CD14-positive monocyte (primary cell): ENCODE results near the gene MCRIP1. TPM values are rescaled to one million over a fixed set of nuclear protein-coding genes. Genes with fewer than 3 reads are reported as not detected.
A peak's percentile ranks its signal among the peaks of the same experiment; 100 is the strongest.

Source experiments
- DNase-seq, 3 donors: peaks; one replicate each; pipeline ENCODE4 v3.0.0-alpha.2; 2011 to 2022
- H2AFZ ChIP-seq: 2 replicates; pipeline ENCODE4 v1.6.0; 2012; ENCODE audit warnings: mild to moderate bottlenecking, low read depth, low read length, inconsistent platforms; ENCODE audit not compliant: insufficient read depth, poor library complexity, severe bottlenecking
- H3K27ac ChIP-seq, 2 donors: 1 replicate in 1 of 2; 2 replicates in 1 of 2; pipeline ENCODE4 v1.5.1; 2012 to 2013; ENCODE audit warnings: low read length in 2 of 2, control low read depth in 1 of 2, inconsistent platforms in 1 of 2, low read depth in 1 of 2, mild to moderate bottlenecking in 1 of 2
- H3K27me3 ChIP-seq, 2 donors: one replicate each; pipeline versions ENCODE4 v1.6.0 to v1.6.1; 2011 to 2013; ENCODE audit warnings: low read length in 2 of 2; ENCODE audit not compliant: control insufficient read depth in 2 of 2, insufficient read depth in 2 of 2
- H3K36me3 ChIP-seq, 2 donors: replicated peaks in 1 of 2; 1 replicate in 1 of 2; 2 replicates in 1 of 2; pipeline versions ENCODE4 v1.5.1 to v1.6.1; 2012 to 2013; ENCODE audit warnings: low read length in 2 of 2, control low read depth in 1 of 2, inconsistent platforms in 1 of 2, mild to moderate bottlenecking in 1 of 2; ENCODE audit not compliant: insufficient read depth in 2 of 2, control insufficient read depth in 1 of 2
- H3K4me1 ChIP-seq, 2 donors: 1 replicate in 1 of 2; 2 replicates in 1 of 2; pipeline versions ENCODE4 v1.5.1 to v1.6.1; 2012 to 2013; ENCODE audit warnings: low read length in 2 of 2, control low read depth in 1 of 2, inconsistent platforms in 1 of 2, mild to moderate bottlenecking in 1 of 2, moderate library complexity in 1 of 2; ENCODE audit not compliant: insufficient read depth in 2 of 2, control insufficient read depth in 1 of 2
- H3K4me2 ChIP-seq: replicated peaks from 2 replicates; pipeline ENCODE3; 2012; ENCODE audit warnings: low read length, moderate library complexity, mild to moderate bottlenecking; ENCODE audit not compliant: poor library complexity, severe bottlenecking; ENCODE audit errors: extremely low read depth
- H3K4me3 ChIP-seq, 3 experiments: fragments of 200-600 bp in 1 of 3; sonication (generic) in 1 of 3; replicated peaks in 1 of 3; 1 replicate in 2 of 3; 2 replicates in 1 of 3; pipeline ENCODE4 v1.5.1; 2011 to 2013; ENCODE audit warnings: low read length in 3 of 3, mild to moderate bottlenecking in 3 of 3, control low read depth in 2 of 3, low read depth in 2 of 3, inconsistent platforms in 1 of 3, moderate library complexity in 1 of 3
- H3K79me2 ChIP-seq: 2 replicates; pipeline ENCODE4 v1.6.0; 2012; ENCODE audit warnings: mild to moderate bottlenecking, control low read depth, inconsistent platforms, low read length, moderate library complexity; ENCODE audit not compliant: insufficient read depth
- H3K9ac ChIP-seq: 2 replicates; pipeline ENCODE4 v1.6.0; 2017; ENCODE audit warnings: low read length, mild to moderate bottlenecking; ENCODE audit not compliant: insufficient read depth, poor library complexity, severe bottlenecking
- H3K9me3 ChIP-seq, 2 donors: replicated peaks in 1 of 2; 1 replicate in 1 of 2; 2 replicates in 1 of 2; pipeline versions ENCODE4 v1.5.1 to v1.6.1; 2012 to 2013; ENCODE audit warnings: low read length in 2 of 2, control low read depth in 1 of 2; ENCODE audit not compliant: control insufficient read depth in 1 of 2, insufficient read depth in 1 of 2
- H4K20me1 ChIP-seq: 2 replicates; pipeline ENCODE4 v1.6.0; 2012; ENCODE audit warnings: mild to moderate bottlenecking, low read length, control low read depth, moderate library complexity; ENCODE audit not compliant: insufficient read depth
- H3K27ac Mint-ChIP-seq, 7 donors: one replicate each; pipeline ENCODE4 v1.8.0; 2020; ENCODE audit warnings: mild to moderate bottlenecking in 7 of 7, mixed read lengths in 7 of 7, moderate library complexity in 6 of 7, inconsistent platforms in 2 of 7
- H3K27me3 Mint-ChIP-seq, 3 donors: one replicate each; pipeline ENCODE4 v1.8.0; 2021 to 2022; ENCODE audit warnings: low read depth in 3 of 3, mild to moderate bottlenecking in 3 of 3, mixed read lengths in 3 of 3, moderate library complexity in 3 of 3, inconsistent platforms in 1 of 3
- H3K36me3 Mint-ChIP-seq, 2 donors: one replicate each; pipeline ENCODE4 v1.8.0; 2020; ENCODE audit warnings: mixed read lengths in 2 of 2, inconsistent platforms in 1 of 2, mild to moderate bottlenecking in 1 of 2
- H3K4me1 Mint-ChIP-seq: one replicate; pipeline ENCODE4 v1.8.0; 2020; ENCODE audit warnings: mild to moderate bottlenecking, mixed read lengths
- H3K4me3 Mint-ChIP-seq, 2 donors: one replicate each; pipeline ENCODE4 v1.8.0; 2020; ENCODE audit warnings: mild to moderate bottlenecking in 2 of 2, mixed read lengths in 2 of 2, moderate library complexity in 1 of 2
- H3K9me3 Mint-ChIP-seq, 7 donors: one replicate each; pipeline ENCODE4 v1.8.0; 2020 to 2022; ENCODE audit warnings: mixed read lengths in 7 of 7, mild to moderate bottlenecking in 6 of 7, moderate library complexity in 6 of 7, inconsistent platforms in 2 of 7
- WGBS: methylation state at CpG from one replicate; pipeline ENCODE4 v1.1.5; 2013; ENCODE audit warnings: missing lambda C conversion rate; ENCODE audit not compliant: insufficient coverage; 5-methylcytosine and 5-hydroxymethylcytosine counted together
- intact Hi-C, 2 donors: fragments of 100-400 bp; cut with micrococcal nuclease; formaldehyde crosslinking; loops; one replicate each; pipeline versions ENCODE4 v1.15.0 to v1.15.1; 2023
- polyA plus RNA-seq, 3 donors: library from polyadenylated mRNA; depleted of rRNA in 1 of 3; unstranded in 2 of 3; stranded (reverse) in 1 of 3; fragments of 300-500 nt in 2 of 3; fragments of >200 nt in 1 of 3; fragmentation: Illumina TruSeq in 2 of 3; gene quantifications; 1 replicate in 2 of 3; 2 replicates in 1 of 3; pipeline ENCODE4 v1.2.3, GENCODE V29; 2012 to 2021
- TF ChIP-seq, protein P1 (sequence below): fragments of 200-600 bp; IDR thresholded peaks from one replicate; pipeline ENCODE4 v1.8.0; 2022; ENCODE audit warnings: antibody characterized with exemption, mild to moderate bottlenecking

MCRIP1 gene
- polyA plus RNA-seq, 3 donors = 48.4 to 63.0 (median 48.5) TPM

DNA sequence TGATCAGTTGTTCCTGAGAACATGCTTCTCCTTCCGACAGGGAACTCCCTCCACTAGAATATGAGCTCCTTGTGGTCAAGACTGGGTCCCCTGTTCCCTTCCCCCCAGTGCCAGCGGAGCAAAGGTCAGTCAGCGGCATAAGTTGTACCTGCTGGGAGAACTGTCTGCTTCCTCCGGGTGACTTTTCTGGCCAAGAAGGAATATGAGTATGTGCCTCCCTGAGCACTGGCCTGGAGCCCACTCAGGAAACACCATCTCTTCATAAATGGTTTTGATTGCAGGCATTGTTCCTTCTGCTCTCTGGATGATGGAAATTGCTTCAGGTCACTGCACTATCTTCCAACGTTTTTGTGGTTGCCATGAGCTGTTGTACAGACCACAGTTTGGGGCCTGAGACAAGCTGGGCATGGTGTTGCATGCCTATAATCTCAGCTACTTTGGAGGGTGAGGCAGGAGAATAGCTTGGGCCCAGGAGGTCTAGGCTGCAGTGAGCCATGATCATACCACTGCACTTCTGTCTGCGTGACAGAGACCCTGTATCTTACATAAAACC lies 30.1 kb upstream of the MCRIP1 start:
- Histone ChIP-seq H3K4me1 (peaks cover 38 to 51% of the 10 kb centered on the region in 2 donors), H3K36me3 (peaks cover 14 to 18% of the 10 kb centered on the region in 2 donors), H3K4me2 (no peak overlapping the region), H2AFZ (no peak overlapping the region), H3K9ac (no peak overlapping the region), H3K79me2 (peaks cover 77% of the 10 kb centered on the region), H3K9me3 (no peaks in the 10 kb centered on the region), H3K27me3 (no peaks in the 10 kb centered on the region), H3K4me3 (no peak overlapping the region), H3K27ac (peak overlapping the region in 1 of 2 donors; percentile 24), H4K20me1 (peaks cover 58% of the 10 kb centered on the region)
- Mint-ChIP-seq H3K36me3 (peaks cover 16 to 28% of the 10 kb centered on the region in 2 donors), H3K9me3 (no peaks in the 10 kb centered on the region), H3K27ac (peak overlapping the region; percentile 2 to 96 (median 79)), H3K4me1 (peaks cover 44% of the 10 kb centered on the region), H3K4me3 (no peak overlapping the region), H3K27me3 (peaks cover 0 to 3% (median 2%) of the 10 kb centered on the region in 3 donors)
- TF ChIP-seq, protein P1, sequence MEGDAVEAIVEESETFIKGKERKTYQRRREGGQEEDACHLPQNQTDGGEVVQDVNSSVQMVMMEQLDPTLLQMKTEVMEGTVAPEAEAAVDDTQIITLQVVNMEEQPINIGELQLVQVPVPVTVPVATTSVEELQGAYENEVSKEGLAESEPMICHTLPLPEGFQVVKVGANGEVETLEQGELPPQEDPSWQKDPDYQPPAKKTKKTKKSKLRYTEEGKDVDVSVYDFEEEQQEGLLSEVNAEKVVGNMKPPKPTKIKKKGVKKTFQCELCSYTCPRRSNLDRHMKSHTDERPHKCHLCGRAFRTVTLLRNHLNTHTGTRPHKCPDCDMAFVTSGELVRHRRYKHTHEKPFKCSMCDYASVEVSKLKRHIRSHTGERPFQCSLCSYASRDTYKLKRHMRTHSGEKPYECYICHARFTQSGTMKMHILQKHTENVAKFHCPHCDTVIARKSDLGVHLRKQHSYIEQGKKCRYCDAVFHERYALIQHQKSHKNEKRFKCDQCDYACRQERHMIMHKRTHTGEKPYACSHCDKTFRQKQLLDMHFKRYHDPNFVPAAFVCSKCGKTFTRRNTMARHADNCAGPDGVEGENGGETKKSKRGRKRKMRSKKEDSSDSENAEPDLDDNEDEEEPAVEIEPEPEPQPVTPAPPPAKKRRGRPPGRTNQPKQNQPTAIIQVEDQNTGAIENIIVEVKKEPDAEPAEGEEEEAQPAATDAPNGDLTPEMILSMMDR = no peak
- intact Hi-C loops = loop anchor here in 1 of 2 donors (10.0 kb wide), 1 partner anchor 52 kb away; the partner anchor contains the start of genes PCYT2 and SIRT7
- DNase-seq = no peak
- WGBS = 36% methylated on average over 2 of the region's 6 CpGs

- peaks cover 16 to 33% of the 10 kb centered on the region in 2 donors for H3K36me3 ChIP-seq
- intact Hi-C loops = loop anchor here (1.0 to 10.0 kb wide), 3 partner anchors 10 to 54 kb away; partner anchors contain the start of genes ARHGDIA (in 1 of the 2), MCRIP1 (in 1 of the 2), PCYT2 (in 1 of the 2) and SIRT7 (in 1 of the 2)
- no peaks in the 10 kb centered on the region for H3K27me3 ChIP-seq
- Mint-ChIP-seq H3K4me1 (peaks cover 42% of the 10 kb centered on the region), H3K27me3 (peaks cover 0 to 3% (median 2%) of the 10 kb centered on the region in 3 donors), H3K36me3 (peaks cover 25 to 41% of the 10 kb centered on the region in 2 donors), H3K9me3 (no peaks in the 10 kb centered on the region), H3K4me3 (peak overlapping the region; percentile 82 to 89), H3K27ac (peak overlapping the region; percentile 95 to 98 (median 97))
- peak overlapping the region; percentile 75 for H3K4me2 ChIP-seq
- no peaks in the 10 kb centered on the region for H3K9me3 ChIP-seq
- H4K20me1 ChIP-seq = peaks cover 56% of the 10 kb centered on the region
- no peak overlapping the region for H2AFZ ChIP-seq
- peaks cover 87% of the 10 kb centered on the region for H3K79me2 ChIP-seq
- peak overlapping the region; percentile 96 to 99 for H3K27ac ChIP-seq
- peaks cover 37 to 44% of the 10 kb centered on the region in 2 donors for H3K4me1 ChIP-seq
- TF ChIP-seq, protein P1 = no peak
- peak; percentile 100 for DNase-seq
- peak overlapping the region; percentile 94 for H3K9ac ChIP-seq
- H3K4me3 ChIP-seq = peak overlapping the region; percentile 34 to 73 (median 47)
- WGBS = 0% methylated on average over 58 of the region's 74 CpGs
Observed at GRCh38 chr17:81860756-81861568, 27.9 kb upstream of the MCRIP1 start.
